Glomerular visceral epithelial cell (primary cell): Measurements from ENCODE around the gene CHFR.
"Not testable (repeated sequence)": the region's sequence is repeated elsewhere in the genome, so short reads cannot be mapped to it uniquely, and the experiment has no call there.

Source experiments
- DNase-seq: peaks from one replicate; pipeline ENCODE4 v3.0.0-alpha.2; 2016; ENCODE audit errors: extremely low spot score

CHFR gene, protein sequence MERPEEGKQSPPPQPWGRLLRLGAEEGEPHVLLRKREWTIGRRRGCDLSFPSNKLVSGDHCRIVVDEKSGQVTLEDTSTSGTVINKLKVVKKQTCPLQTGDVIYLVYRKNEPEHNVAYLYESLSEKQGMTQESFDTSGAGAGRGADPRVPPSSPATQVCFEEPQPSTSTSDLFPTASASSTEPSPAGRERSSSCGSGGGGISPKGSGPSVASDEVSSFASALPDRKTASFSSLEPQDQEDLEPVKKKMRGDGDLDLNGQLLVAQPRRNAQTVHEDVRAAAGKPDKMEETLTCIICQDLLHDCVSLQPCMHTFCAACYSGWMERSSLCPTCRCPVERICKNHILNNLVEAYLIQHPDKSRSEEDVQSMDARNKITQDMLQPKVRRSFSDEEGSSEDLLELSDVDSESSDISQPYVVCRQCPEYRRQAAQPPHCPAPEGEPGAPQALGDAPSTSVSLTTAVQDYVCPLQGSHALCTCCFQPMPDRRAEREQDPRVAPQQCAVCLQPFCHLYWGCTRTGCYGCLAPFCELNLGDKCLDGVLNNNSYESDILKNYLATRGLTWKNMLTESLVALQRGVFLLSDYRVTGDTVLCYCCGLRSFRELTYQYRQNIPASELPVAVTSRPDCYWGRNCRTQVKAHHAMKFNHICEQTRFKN

GRCh38 chr12:132887513-132888351, at the start of gene CHFR:
Gene CHFR, minus strand, starts transcription at chr12:132887605. Its CDS starts 277 bp downstream, at chr12:132887328.
- peak; percentile 95 for DNase-seq

GRCh38 chr12:132936921-132937320, 49.5 kb upstream of the CHFR start:
- DNase-seq, result not testable (repeated sequence)

DNA sequence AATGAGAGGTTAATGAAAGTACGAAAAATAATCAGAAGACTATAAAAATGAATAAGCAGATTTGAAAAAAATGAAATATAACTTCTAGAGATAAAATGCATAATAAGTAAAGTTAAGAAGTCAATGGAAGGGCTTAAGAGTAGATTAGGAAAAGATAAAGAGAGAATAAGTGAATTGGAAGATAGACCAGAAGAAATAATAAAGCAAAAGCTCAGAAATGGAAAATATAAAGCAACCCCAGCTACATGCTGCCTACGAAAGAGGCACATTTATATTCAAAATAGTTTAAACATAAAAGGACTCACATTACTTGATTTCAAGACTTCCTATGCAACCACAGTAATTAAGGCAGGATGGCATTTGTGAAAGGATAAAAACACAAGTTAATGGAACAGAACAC, 48.8 kb upstream of the CHFR start:
- no peak for DNase-seq

- DNase-seq, result no peak
Observed at GRCh38 chr12:132926415-132926833, 39.0 kb upstream of the CHFR start.

DNA sequence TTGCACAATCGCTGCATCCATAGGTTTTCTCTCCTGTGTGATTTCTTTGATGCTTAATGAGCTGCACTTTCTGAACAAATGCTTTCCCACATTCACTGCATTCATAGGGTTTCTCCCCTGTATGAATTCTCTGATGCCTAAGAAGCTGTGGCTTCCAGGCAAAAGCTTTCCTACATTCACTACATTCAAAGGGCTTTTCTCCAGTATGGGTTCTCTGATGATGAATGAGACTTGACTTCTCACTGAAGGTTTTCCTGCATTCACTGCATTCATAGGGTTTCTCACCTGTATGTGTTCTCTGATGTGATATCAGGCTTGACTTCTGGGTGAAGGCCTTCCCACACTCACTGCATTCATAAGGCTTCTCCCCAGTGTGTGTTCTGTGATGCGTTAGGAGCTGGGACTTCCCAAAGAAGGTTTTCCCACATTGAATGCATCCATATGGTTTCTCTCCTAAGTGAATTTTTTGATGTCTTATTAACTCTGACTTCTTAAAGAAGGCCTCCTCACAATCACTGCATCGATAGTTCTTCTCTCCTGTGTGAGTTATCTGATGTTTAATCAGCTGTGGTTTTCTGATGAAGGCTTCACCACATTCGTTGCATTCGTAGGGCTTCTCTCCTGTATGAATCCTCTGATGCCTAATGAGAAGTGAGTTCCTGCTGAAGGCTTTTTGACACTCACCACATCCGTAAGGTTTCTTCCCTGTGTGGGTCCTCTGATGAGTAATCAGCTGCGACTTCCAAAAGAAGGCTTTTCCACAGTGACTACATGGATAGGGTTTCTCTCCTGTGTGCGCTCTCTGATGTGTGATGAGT, 38.4 kb upstream of the CHFR start:
- no peak for DNase-seq

GRCh38 chr12:132924356-132924755, 37.0 kb upstream of the CHFR start:
- DNase-seq, result no peak

DNA sequence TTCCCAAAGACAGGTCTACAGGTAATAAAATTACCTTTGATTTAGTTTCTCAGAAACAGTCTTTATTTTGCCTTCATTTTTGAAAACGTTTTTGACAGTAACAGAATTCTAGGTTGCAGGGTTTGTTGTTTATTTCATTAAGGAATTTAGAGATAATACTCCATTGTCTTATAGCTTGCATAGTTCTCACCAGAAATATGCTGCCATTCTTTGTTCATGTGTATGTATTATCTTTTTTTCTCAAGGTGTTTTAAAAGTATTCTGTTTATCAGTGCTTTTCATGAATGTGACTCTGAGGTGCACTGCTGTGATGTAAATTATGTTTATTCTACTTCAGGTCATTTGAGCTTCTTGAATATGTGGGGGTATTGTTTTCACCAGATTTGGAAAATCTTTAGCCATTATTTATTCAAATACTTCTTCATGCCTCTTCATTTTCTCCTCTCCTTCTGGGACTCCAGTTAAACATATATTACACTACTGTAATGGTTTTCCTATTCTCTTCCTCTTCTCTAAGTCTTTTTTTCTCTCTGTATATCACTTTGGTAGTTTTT, 36.0 kb upstream of the CHFR start:
- no peak for DNase-seq

- DNase-seq, result no peak
Observed at GRCh38 chr12:132922676-132923075, 35.3 kb upstream of the CHFR start.

- no peak for DNase-seq
Observed at GRCh38 chr12:132921685-132922084, 34.3 kb upstream of the CHFR start.

DNA sequence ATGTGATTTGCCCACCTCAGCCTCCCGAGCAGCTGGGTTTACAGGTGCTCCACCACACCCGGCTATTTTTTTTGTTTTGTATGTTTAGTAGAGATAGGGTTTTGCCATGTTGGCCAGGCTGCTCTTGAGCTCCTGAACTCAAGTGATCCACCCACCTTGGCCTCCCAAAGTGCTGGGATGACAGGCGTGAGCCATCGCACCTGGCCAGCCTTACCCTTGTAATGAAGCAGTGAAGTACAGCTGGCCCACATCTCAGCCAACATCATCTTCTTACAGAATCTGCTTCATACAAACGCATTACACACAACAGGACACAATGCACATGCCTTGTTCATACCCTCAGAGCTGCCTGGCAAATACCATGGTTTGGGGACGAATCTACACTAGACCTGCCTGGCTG, 31.3 kb upstream of the CHFR start:
- no peak for DNase-seq

DNA sequence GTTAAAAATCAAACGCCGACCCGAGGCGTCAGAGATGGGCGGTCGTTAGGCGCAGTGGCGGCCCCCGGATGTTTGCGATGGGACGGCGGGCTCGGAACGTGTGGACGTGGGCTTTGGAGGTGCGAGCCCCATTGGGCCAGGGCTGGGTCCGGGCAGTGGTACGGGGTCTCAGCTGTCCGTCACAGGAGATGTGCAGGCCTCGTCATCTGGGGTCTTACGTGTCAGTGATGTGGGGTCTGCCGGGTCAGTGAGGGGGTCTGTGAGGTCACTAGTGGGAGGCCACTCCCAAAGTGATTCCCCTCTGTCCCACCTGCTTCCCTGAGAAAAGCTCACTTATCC, 21.6 kb upstream of the CHFR start:
- no peak for DNase-seq

DNA sequence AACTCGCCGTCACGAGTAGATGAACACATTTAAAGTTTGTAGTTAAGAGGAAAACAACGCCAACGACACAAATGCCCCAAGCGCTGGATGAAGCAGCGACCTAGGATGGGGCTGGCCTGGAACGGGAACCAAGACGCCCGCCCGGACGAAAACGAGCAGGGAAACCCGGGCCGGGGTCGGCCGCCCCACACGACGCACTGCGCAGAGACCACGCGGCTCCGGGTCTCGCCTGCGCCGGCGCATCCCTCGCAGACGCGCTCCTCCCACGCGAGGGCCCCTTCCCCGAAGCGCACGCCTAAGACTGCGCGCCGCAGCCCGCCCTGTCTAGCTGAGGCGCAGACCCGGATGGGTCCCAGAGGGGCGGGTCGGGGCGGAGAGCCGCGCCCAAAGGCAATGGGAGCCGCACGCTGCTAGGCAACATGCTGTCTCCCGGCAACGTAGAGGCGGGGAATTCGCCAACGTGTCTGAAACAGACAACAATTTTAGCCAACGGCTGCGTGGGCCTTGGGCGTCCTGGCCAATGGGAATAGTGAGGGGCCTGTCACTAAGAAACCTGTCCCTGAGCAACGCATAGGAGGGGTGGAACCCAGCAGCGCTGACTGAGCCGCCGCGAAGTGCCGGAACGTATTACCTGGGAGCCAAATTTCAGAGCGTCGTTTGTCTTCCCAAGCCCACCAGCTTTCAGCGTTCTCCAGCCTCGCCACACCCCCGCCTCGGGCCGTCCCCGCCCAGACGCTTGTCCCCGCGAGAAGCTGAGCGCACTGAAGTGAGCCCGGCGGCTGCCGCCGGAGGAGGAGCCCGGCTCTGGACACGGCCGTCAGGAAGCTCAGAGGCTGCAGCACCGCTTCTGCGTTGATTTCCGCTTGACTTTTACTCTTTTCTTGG, 21.0 kb upstream of the CHFR start:
- peak; percentile 35 for DNase-seq

DNA sequence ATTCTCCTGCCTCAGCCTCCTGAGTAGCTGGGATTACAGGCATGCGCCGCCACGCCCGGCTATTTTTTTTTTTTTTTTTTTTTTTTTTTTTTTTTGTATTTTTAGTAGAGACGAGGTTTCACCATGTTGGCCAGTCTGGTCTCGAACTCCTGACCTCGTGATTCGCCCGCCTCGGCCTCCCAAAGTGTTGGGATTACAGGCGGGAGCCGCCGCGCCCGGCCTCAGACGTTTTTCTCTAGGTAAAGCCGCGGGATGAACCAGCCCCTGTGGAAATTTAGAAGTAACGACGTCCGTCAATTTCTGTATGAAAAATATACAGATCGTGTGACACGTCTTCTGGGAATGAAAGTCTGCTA, 20.4 kb upstream of the CHFR start:
- DNase-seq, result not testable (repeated sequence)

GRCh38 chr12:132907216-132907615, 19.8 kb upstream of the CHFR start:
- DNase-seq, result no peak

DNA sequence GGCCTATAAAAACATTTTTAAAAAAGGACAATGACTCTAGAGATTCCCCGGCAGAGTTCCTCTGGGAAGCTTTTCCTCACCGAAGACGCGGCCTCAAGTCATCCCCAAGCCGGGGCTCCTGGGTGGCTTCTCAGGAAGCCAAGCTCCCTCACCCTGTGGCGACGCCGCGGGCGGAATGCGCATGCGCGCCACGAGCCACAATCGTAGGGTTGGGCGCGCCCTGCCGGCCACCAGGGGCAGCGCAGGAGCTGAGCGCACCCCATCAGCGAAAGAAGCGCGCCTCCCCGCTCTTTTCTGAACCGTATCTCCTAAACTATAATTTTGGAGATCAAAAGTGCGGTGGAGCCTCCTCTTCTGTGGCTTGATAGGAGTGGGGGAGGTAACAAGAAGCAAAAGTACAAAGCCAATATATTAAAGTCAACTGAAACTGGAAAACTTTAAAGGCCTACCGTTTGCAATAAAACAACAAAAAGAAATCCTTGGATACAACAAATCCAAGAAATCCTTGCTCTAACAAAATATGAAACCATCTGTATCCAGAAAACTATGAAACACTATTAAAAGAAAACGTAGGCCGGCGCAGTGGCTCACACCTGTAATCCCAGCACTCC, 17.4 kb upstream of the CHFR start:
- DNase-seq, result no peak

- no peak for DNase-seq
Observed at GRCh38 chr12:132899033-132899432, 11.6 kb upstream of the CHFR start.

DNA sequence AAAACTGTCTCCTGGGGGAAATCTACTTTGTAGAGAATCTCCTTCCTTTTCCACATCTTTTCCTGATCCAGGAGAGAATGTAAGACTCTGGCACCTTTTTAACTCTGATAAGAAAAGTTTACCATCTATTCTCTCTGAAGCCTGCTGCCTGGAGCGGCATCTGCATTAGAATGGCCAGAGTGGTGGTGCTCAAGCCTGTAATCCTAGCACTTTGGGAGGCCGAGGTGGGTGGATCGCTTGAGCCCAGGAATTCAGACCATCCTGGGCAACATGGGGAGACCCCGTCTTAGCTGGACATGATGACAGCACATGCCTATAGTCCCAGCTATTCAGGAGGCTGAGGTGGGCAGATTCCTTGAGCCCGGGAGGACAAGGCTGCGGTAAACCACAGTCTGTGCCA, 1.4 kb upstream of the CHFR start:
- DNase-seq, result no peak

- DNase-seq, result peak; percentile 1
Observed at GRCh38 chr12:132886529-132887477, 602 bp downstream of the CHFR start.

- no peak for DNase-seq
Observed at GRCh38 chr12:132881818-132882217, 5.6 kb downstream of the CHFR start.
